Endothelial cell of umbilical vein (primary cell): ENCODE measurements around the gene SLC2A6. TPM values are rescaled to one million over a fixed set of nuclear protein-coding genes. Genes with fewer than 3 reads are reported as not detected.

Source experiments
- BruUV-seq: library from RNA; stranded (reverse); fragments of 400-500 nt; replicated peaks from 2 replicates; lab custom pipeline; 2021; lab: Mats Ljungman, UMichigan
- CTCF ChIA-PET: fragments of 300-600, 350-600 bp; sonication (Branson Sonifier 250); formaldehyde crosslinking; loops from one replicate; lab custom pipeline; 2021; ENCODE audit warnings: antibody characterized with exemption, inconsistent platforms; lab: Charles Lee
- POLR2A ChIA-PET: fragments of 300-600, 350-600 bp; sonication (Branson Sonifier 250); formaldehyde crosslinking; loops from one replicate; lab custom pipeline; 2021; ENCODE audit warnings: antibody characterized with exemption, inconsistent platforms; lab: Charles Lee
- DNase-seq: peaks from one replicate; pipeline ENCODE4 v3.0.0-alpha.2; 2011; ENCODE audit warnings: low read depth, low spot score
- FAIRE-seq: peaks from 2 replicates; lab custom pipeline; 2011; peaks lifted over from hg19 to GRCh38; lab: Jason Lieb, UNC
- H2AFZ ChIP-seq: 2 replicates; pipeline ENCODE4 v1.6.0; 2012; ENCODE audit warnings: low read depth, low read length, control low read depth, inconsistent platforms
- H3K27ac ChIP-seq: 2 replicates; pipeline ENCODE4 v1.5.1; 2011; ENCODE audit warnings: low read depth, mild to moderate bottlenecking, control low read depth, low read length, moderate library complexity; ENCODE audit not compliant: insufficient read depth
- H3K27me3 ChIP-seq, 2 experiments: 2 replicates each; pipeline versions ENCODE4 v1.6.0 to v1.6.1; 2011; ENCODE audit warnings: low read length in 2 of 2, mixed read lengths in 1 of 2; ENCODE audit not compliant: control insufficient read depth in 2 of 2, insufficient read depth in 2 of 2
- H3K36me3 ChIP-seq, 2 experiments: 2 replicates in 1 of 2; 3 replicates in 1 of 2; pipeline ENCODE4 v1.5.1; 2011; ENCODE audit warnings: low read length in 2 of 2, mild to moderate bottlenecking in 1 of 2, moderate library complexity in 1 of 2; ENCODE audit not compliant: control insufficient read depth in 2 of 2, insufficient read depth in 2 of 2; ENCODE audit errors: extremely low read depth in 1 of 2
- H3K4me1 ChIP-seq: 3 replicates; pipeline ENCODE4 v1.5.1; 2011; ENCODE audit warnings: mild to moderate bottlenecking, low read length; ENCODE audit not compliant: control insufficient read depth, insufficient read depth; ENCODE audit errors: extremely low read depth
- H3K4me2 ChIP-seq: 2 replicates; pipeline ENCODE4 v1.6.1; 2011; ENCODE audit warnings: low read length, control low read depth, mixed read lengths; ENCODE audit not compliant: insufficient read depth
- H3K4me3 ChIP-seq, 3 experiments: fragments of 200-600 bp in 1 of 3; sonication (generic), shearing (Covaris generic) in 1 of 3; replicated peaks in 1 of 3; 2 replicates each; pipeline ENCODE4 v1.5.1; 2011 to 2016; ENCODE audit warnings: control low read depth in 3 of 3, low read length in 3 of 3, mild to moderate bottlenecking in 2 of 3, inconsistent platforms in 1 of 3, low read depth in 1 of 3, moderate library complexity in 1 of 3; ENCODE audit not compliant: insufficient read depth in 1 of 3
- H3K79me2 ChIP-seq: 2 replicates; pipeline ENCODE4 v1.6.0; 2012; ENCODE audit warnings: low read length, inconsistent platforms; ENCODE audit not compliant: control insufficient read depth, insufficient read depth
- H3K9ac ChIP-seq: replicated peaks from 2 replicates; pipeline ENCODE3; 2011; ENCODE audit warnings: low read length, control low read depth; ENCODE audit not compliant: insufficient read depth; ENCODE audit errors: extremely low read depth
- H3K9me1 ChIP-seq: replicated peaks from 3 replicates; pipeline ENCODE4 v1.6.0; 2011; ENCODE audit warnings: mild to moderate bottlenecking, low read length; ENCODE audit not compliant: control insufficient read depth, insufficient read depth; ENCODE audit errors: extremely low read depth
- H3K9me3 ChIP-seq: replicated peaks from 2 replicates; pipeline ENCODE4 v1.5.1; 2012; ENCODE audit warnings: low read length, inconsistent platforms; ENCODE audit not compliant: control insufficient read depth, insufficient read depth
- H4K20me1 ChIP-seq: replicated peaks from 2 replicates; pipeline ENCODE3; 2011; ENCODE audit warnings: mild to moderate bottlenecking, low read length; ENCODE audit not compliant: control insufficient read depth, insufficient read depth; ENCODE audit errors: extremely low read depth
- CTCF ChIP-seq, 2 donors: IDR thresholded peaks; 1 replicate in 1 of 2; 2 replicates in 1 of 2; pipeline ENCODE4 v1.5.1; 2011; ENCODE audit warnings: low read length in 2 of 2, mild to moderate bottlenecking in 2 of 2, moderate library complexity in 2 of 2, control low read depth in 1 of 2, inconsistent platforms in 1 of 2, low read depth in 1 of 2; ENCODE audit not compliant: insufficient read depth in 1 of 2; ENCODE audit errors: extremely low read depth in 1 of 2
- EZH2 ChIP-seq: IDR thresholded peaks from 2 replicates; pipeline ENCODE4 v1.6.1; 2012; ENCODE audit warnings: borderline replicate concordance, low read depth, mild to moderate bottlenecking, moderate library complexity, low read length, inconsistent platforms; ENCODE audit not compliant: severe bottlenecking
- FOS ChIP-seq: IDR thresholded peaks from 2 replicates; pipeline ENCODE4 v1.6.1; 2011; ENCODE audit warnings: mild to moderate bottlenecking, low read length, moderate library complexity, borderline replicate concordance; ENCODE audit not compliant: insufficient read depth
- GATA2 ChIP-seq: IDR thresholded peaks from 2 replicates; pipeline ENCODE4 v1.7.0; 2011; ENCODE audit warnings: low read depth, mild to moderate bottlenecking, moderate library complexity, mixed read lengths, low read length; ENCODE audit not compliant: insufficient read length, insufficient read depth
- JUN ChIP-seq: IDR thresholded peaks from 2 replicates; pipeline ENCODE4 v1.6.1; 2011; ENCODE audit warnings: borderline replicate concordance, low read depth; ENCODE audit not compliant: insufficient read length, insufficient read depth
- MAX ChIP-seq: IDR thresholded peaks from 2 replicates; pipeline ENCODE4 v1.6.1; 2011; ENCODE audit not compliant: insufficient read depth, insufficient read length
- MYC ChIP-seq: IDR thresholded peaks from one replicate; pipeline ENCODE4 v1.6.1; 2011; ENCODE audit warnings: mild to moderate bottlenecking, low read depth, low read length
- POLR2A ChIP-seq: IDR thresholded peaks from 2 replicates; pipeline ENCODE4 v1.6.1; 2012; ENCODE audit warnings: low read depth, mild to moderate bottlenecking, control low read depth, low read length
- POLR2AphosphoS5 ChIP-seq: IDR thresholded peaks from 2 replicates; pipeline ENCODE4 v1.6.1; 2012; ENCODE audit warnings: low read depth, mild to moderate bottlenecking, control low read depth, low read length, moderate library complexity; ENCODE audit not compliant: insufficient read depth
- dilution Hi-C: fragments of 300-500 bp; cut with MboI; formaldehyde crosslinking; loops from one replicate; pipeline ENCODE4 v1.15.0; 2019; ENCODE audit warnings: low sequenced_read_pairs; ENCODE audit not compliant: extremely low pct_ligation_motif_present
- intact Hi-C: fragments of 100-400 bp; cut with micrococcal nuclease; formaldehyde crosslinking; loops from one replicate; pipeline ENCODE4 v1.10.0; 2022
- polyA plus RNA-seq, 4 experiments: library from polyadenylated mRNA; depleted of rRNA in 3 of 4; stranded (reverse) in 3 of 4; unstranded in 1 of 4; fragments of >200 nt; gene quantifications; 2 replicates each; pipeline versions ENCODE4 v1.2.1 to v1.2.3, GENCODE V29; 2011 to 2012; ENCODE audit warnings: missing spikeins in 1 of 4
- total RNA-seq: library from RNA; stranded (reverse); gene quantifications from 2 replicates; pipeline ENCODE4 v1.2.3, GENCODE V29; 2021

The SLC2A6 gene
- total and polyA plus RNA-seq, 2 donors (not counting 3 experiments of a cell fraction or from before 2014, with no cell fraction given) = 35.7 to 39.6 TPM

- no peak overlapping the region for H3K4me3 ChIP-seq
- H3K27me3 ChIP-seq = no peaks in the 10 kb centered on the region
- H3K9me1 ChIP-seq = no peaks in the 10 kb centered on the region
- H4K20me1 ChIP-seq = no peaks in the 10 kb centered on the region
- no peaks in the 10 kb centered on the region for H3K9me3 ChIP-seq
- DNase-seq = no peak
- FAIRE-seq = no peak
- no peaks in the 10 kb centered on the region for H3K4me1 ChIP-seq
- no peak overlapping the region for H3K9ac ChIP-seq
- ChIA-PET POLR2A (no interaction called here), CTCF (no interaction called here)
- no peak overlapping the region for H2AFZ ChIP-seq
- TF ChIP-seq CTCF (IDR thresholded peaks at IDR 0.05; ENCODE audit: extremely low read depth in 1 of 2, insufficient read depth in 1 of 2, low read depth in 1 of 2, low read length in 2 of 2) = no peak
- no peak for TF ChIP-seq POLR2A
- TF ChIP-seq MAX = no peak
- no peak for TF ChIP-seq MYC
- TF ChIP-seq GATA2 = no peak
- no peak for TF ChIP-seq EZH2
- no peak for TF ChIP-seq JUN
- TF ChIP-seq POLR2AphosphoS5 = no peak
- TF ChIP-seq FOS = no peak
- H3K79me2 ChIP-seq = no peaks in the 10 kb centered on the region
- no peak overlapping the region for H3K4me2 ChIP-seq
- no peak overlapping the region for H3K27ac ChIP-seq
- dilution Hi-C loops = no loop called here
- H3K36me3 ChIP-seq = no peaks in the 10 kb centered on the region
- no TSS peak for BruUV-seq
- intact Hi-C loops = no loop called here
These were observed 36.8 kb upstream of the SLC2A6 start for GRCh38 chr9:133515615-133516255.
